ENCODE measurements around the gene PAX5. TPM values are rescaled to one million over a fixed set of nuclear protein-coding genes. Genes with fewer than 3 reads are reported as not detected.

PAX5 gene
- total and polyA plus RNA-seq, 2 donors (not counting 1 experiment from before 2014, with no cell fraction given), result 196 to 275 TPM

GRCh38 chr9:37038302-37038942 lies 4.4 kb upstream of the PAX5 start:
- POLR2A ChIA-PET, result interaction anchor here (0.9 to 5.0 kb wide), 12 partner anchors 9 to 333 kb away, joined by 3 to 59 read pairs (median 8); partner anchors contain the start of gene ZCCHC7
- ATAC-seq (ENCODE audit: low read depth) (no peak), DNase-seq (no peak)
- CTCF ChIA-PET, result interaction anchor here (0.6 to 5.0 kb wide), 17 partner anchors 9 to 333 kb away, joined by 3 to 81 read pairs (median 5); no protein-coding TSS in a partner anchor
- no peaks in the 10 kb centered on the region for H3K27me3 ChIP-seq (replicated peaks in 1 of 4; ENCODE audit: control extremely low read depth in 1 of 4, control insufficient read depth in 3 of 4, insufficient read depth in 4 of 4, low read length in 3 of 4)
- peaks cover 39 to 53% of the 10 kb centered on the region in 2 donors for H3K4me1 ChIP-seq (ENCODE audit: control insufficient read depth in 2 of 2, insufficient read depth in 2 of 2, low read length in 2 of 2)
- H4K20me1 ChIP-seq (ENCODE audit: control insufficient read depth, insufficient read depth, low read length, poor library complexity, severe bottlenecking), result no peaks in the 10 kb centered on the region
- H3K9ac ChIP-seq (ENCODE audit: low read length), result peak overlapping the region; percentile 98
- peaks cover 0 to 4% (median 0%) of the 10 kb centered on the region in 3 donors for H3K9me3 ChIP-seq (ENCODE audit: control extremely low read depth in 1 of 3, control insufficient read depth in 2 of 3, insufficient read depth in 1 of 3, low read length in 2 of 3)
- H3K4me2 ChIP-seq (replicated peaks; ENCODE audit: low read depth, low read length, poor library complexity, severe bottlenecking), result peak overlapping the region; percentile 88
- no peaks in the 10 kb centered on the region for H3K27me3 Mint-ChIP-seq
- H2AFZ ChIP-seq (ENCODE audit: insufficient read depth, low read depth, low read length, poor library complexity, severe bottlenecking), result peak overlapping the region; percentile 83
- H3K27ac Mint-ChIP-seq, result peak overlapping the region; percentile 96
- no peaks in the 10 kb centered on the region for H3K36me3 ChIP-seq (replicated peaks in 1 of 2; ENCODE audit: control extremely low read depth in 1 of 2, control insufficient read depth in 1 of 2, extremely low read depth in 1 of 2, insufficient read depth in 2 of 2, low read length in 1 of 2)
- H3K27ac ChIP-seq (ENCODE audit: low read length in 2 of 2), result peak overlapping the region; percentile 98 to 100
- 33% methylated on average over 3 of the region's 14 CpGs for WGBS (ENCODE audit: insufficient coverage)
- intact Hi-C loops (cut with micrococcal nuclease), result loop anchor here (5.0 kb wide), 1 partner anchor 109 kb away; no protein-coding TSS in a partner anchor
- no peak for TF ChIP-seq CTCF (IDR thresholded peaks at IDR 0.05)
- no peak for TF ChIP-seq EZH2 (IDR thresholded peaks at IDR 0.05; ENCODE audit: borderline replicate concordance, insufficient read depth, low read depth, low read length, poor library complexity, severe bottlenecking)
- H3K9me3 Mint-ChIP-seq (ENCODE audit: insufficient read depth), result no peaks in the 10 kb centered on the region
- H3K4me3 Mint-ChIP-seq, result peak overlapping the region; percentile 89
- H3K79me2 ChIP-seq (ENCODE audit: control insufficient read depth, insufficient read depth, low read length), result peaks cover 60% of the 10 kb centered on the region
- H3K4me3 ChIP-seq (ENCODE audit: control extremely low read depth in 1 of 5, extremely low read depth in 1 of 5, insufficient read depth in 1 of 5, low read depth in 2 of 5, low read length in 4 of 5), result peak overlapping the region in 4 of 5 experiments; percentile 76 to 95 (median 90)
- peaks cover 47% of the 10 kb centered on the region for H3K4me1 Mint-ChIP-seq

All from B cell (primary cell).